GM21528 (cell line): ENCODE measurements around the gene CTRL.
A peak's percentile ranks its signal among the peaks of the same experiment; 100 is the strongest.
"Not testable (repeated sequence)": the region's sequence is repeated elsewhere in the genome, so short reads cannot be mapped to it uniquely, and the experiment has no call there.

Experiments used
- ATAC-seq: cut with Tn5 transposase; IDR thresholded peaks from one replicate; pipeline ENCODE4 v1.9.1; 2021; ENCODE audit warnings: mild to moderate bottlenecking, moderate library complexity; ENCODE audit not compliant: unreplicated experiment, low FRiP score

The CTRL gene

GRCh38 chr16:67931712-67932461 is at the start of gene CTRL:
Gene CTRL, minus strand, starts transcription at chr16:67931862. Its CDS starts 10 bp downstream, at chr16:67931852.
- no peak for ATAC-seq

- ATAC-seq: no peak
Observed at GRCh38 chr16:67979955-67980678, 48.5 kb upstream of the CTRL start, which contains the start of gene DPEP3. Gene DPEP3, minus strand, starts transcription at chr16:67980499. Its CDS starts 119 bp downstream, at chr16:67980380.

DNA sequence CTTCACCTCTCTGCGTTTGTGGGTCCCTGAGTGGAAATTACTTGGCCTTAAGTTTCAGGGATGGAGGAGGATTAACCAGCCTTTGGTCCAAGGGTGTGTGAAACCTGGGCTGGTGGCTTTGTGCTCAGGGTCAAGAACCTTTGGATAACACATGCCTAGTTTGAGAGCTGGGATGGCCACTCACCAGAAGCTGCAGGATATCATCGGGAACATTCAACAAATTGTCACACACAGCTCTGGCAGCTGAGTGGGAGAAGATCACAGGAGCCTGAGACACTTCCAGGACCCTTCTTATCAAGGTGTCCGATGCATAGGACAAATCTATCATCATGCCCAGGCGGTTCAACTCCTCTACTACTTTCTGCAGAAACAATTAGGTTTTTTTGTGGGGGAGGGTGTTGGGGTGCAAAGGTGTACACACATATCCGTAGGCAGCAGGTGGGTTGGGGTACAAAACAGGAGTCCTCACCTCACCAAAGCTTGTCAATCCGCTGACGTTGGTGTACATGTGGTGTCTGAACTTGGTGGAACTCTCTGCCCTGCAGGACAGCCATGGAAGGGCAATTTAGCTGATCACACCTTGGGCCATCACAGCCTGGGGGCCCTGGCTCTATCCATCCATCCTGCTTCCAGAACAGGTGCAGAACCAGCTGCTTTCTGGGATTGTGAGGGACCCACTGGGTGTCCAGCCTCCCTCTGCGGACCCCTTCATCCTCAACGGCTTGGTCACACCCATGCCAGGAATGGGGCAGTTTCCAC is 46.0 kb upstream of the CTRL start:
- no peak for ATAC-seq

DNA sequence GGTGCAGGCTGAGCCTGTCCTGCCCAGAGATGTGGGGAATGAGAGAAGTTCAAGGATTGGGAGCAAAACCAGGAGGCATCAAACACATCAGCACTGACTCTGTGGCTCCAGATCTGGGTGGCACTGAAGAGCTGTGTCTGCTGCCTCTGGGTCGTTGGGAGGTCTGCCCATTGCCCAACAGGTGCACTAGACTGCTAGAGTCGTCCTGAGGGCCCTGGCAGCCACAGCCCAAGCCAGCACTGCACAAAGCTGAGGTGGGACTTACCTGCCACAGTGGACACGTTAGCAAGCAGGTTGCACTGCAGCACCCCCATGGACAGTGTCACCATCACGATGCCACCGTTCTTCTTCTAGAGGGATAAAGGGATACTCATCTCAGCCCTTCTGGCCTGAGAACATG is 45.3 kb upstream of the CTRL start:
- ATAC-seq: no peak

DNA sequence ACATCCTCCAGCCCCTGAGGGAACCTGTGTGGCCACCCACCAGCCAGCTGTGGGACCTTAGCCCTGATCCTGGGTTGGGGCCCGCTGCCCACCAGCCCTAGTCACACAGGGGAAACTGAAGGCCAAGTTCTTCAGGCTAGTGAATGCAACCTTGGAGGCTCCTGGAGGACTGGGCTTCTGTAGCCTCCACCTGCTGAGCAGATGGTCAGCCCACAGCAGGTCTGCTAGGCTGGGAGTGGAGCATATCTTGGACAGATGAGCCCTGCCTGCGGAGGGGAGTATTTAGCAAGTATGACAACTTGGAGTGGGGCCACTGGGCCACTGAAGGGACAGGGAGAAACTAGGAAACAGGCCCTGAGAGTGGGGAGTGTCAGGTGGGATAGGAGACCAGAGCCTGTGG is 44.5 kb upstream of the CTRL start:
- ATAC-seq: no peak

DNA sequence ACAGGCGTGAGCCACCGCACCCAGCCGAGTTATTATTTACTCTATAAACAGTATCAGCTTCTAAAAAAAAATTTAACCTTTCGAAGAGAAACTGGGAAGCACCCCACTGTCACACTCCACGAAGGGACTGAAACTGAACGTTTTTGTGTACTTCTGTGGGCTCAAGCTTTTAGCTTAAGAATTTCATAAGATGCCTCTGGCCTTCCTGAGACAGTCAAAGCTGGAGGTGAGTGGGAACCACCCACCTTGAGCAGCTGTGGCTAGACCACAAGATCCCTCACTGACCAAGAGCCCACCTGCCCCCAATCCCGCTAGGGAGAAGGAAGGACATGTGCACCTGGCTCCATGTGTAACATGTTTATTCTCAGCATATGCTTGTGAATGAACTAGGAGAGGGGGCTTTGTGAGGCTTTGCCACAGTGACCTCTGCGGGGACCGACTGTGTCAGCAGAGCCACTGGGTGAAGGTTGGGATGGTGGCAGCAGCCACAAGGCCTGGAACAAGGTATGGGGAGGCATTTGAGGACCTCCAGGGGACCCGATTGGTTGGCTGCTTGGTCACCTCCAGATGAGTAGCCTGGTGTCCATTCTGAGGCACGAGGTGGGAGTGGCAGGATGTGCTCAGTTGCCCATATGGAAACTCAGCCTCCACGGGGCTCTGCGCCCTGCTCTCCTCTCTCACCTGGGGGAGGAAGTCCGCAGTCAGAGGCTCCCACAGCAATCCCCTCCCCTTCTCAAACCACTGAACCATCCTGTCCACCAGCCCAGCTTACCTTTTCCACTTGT is 43.9 kb upstream of the CTRL start:
- ATAC-seq: no peak

DNA sequence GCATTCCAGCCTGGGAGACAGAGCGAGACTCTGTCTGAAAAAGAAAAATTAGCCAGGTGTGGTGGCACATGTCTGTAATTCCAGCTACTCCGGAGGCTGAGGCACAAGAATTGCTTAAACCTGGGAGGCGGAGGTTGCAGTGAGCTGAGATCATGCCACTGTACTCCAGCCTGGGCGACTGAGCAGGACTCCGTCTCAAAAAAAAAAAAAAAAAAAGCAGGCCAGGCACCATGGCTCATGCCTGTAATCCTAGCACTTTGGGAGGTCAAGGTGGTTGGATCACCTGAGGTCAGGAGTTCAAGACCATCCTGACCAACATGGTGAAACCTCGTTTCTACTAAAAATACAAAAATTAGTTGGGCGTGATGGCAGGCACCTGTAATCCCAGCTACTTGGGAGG is 40.6 kb upstream of the CTRL start:
- ATAC-seq: not testable (repeated sequence)

DNA sequence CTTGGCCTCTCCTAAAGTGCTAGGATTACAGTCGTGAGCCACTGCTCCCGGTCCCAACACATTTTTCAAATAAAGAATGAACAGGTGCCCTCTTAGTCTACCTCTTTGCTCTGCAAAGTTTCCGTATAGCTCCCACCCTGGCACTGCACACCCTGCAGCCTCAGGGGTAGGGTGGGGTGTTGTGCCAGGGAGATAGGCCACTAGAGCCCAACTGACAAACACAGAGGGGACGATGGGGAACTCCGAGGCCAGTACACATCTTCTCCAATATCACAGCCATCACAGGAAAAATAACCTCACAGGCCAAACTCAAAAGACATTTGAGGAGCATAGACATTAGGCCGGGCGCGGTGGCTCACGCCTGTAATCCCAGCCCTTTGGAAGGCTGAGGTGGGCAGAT is 39.4 kb upstream of the CTRL start:
- no peak for ATAC-seq

DNA sequence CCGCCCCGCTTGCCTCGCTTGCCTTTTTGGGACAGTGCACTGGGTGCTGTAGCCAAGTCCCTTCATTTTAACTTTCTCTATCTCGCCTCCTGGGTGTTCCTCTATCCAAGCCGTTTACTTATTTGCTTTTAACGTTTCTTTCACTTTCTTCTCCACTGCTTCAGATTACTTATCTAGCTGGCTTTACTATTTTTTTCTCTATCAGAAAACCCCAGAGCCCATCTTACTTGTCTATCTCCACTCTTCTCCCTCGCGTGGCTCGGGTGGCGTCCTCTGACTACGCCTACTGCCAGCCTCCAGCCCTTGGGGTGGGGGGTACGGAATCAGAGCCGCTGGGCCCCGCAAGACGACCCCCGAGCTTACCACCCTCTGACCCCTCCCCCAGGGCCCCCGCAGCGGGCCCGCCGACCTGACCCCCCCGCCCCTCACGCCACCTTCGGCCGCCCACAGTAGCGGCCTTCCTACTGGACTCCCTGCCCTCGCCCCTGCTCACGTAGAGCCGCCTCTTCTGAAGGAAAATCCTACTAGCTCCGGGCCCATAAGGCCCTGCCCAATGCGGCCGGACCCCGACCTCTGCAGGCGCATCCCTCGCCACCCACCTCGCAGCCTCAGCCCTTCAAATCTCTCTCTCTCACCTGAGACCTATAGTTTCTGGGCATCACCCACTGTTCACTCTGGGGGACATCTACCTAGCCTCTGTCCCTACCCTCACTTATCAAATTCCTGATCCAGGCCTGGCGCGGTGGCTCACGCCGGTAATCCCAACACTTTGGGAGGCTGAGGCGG is 37.8 kb upstream of the CTRL start:
- ATAC-seq: peak; percentile 14

GRCh38 chr16:67968400-67969253 is 37.0 kb upstream of the CTRL start, which contains the start of gene SLC12A4:
Gene SLC12A4, minus strand, starts transcription at chr16:67968637. Its CDS starts 84 bp downstream, at chr16:67968553.
- ATAC-seq: peak; percentile 80

DNA sequence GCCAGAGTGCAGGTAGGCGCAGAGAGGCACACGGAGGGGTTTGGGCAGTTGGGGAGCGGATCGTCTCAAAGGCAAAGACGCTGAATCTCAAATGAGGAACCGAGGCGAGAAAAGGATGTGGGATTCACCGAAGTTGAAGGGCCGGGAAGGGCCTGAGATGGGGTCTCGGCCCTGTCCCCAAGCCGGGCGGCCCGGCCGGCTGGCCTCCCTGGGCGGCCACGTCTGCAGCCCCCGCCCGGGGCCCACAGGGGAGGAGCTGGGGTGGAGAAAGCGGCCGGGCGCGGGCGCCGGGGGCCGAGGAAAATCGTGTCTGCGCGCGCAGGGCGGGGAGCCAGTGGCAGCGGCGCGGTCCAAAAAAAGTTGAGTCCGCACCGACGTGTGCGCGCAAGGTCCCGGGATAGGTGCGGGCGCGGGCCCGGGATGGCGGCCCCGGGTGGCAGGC is 36.3 kb upstream of the CTRL start:
- peak; percentile 34 for ATAC-seq

- no peak for ATAC-seq
Observed at GRCh38 chr16:67967183-67967957, 35.7 kb upstream of the CTRL start.

DNA sequence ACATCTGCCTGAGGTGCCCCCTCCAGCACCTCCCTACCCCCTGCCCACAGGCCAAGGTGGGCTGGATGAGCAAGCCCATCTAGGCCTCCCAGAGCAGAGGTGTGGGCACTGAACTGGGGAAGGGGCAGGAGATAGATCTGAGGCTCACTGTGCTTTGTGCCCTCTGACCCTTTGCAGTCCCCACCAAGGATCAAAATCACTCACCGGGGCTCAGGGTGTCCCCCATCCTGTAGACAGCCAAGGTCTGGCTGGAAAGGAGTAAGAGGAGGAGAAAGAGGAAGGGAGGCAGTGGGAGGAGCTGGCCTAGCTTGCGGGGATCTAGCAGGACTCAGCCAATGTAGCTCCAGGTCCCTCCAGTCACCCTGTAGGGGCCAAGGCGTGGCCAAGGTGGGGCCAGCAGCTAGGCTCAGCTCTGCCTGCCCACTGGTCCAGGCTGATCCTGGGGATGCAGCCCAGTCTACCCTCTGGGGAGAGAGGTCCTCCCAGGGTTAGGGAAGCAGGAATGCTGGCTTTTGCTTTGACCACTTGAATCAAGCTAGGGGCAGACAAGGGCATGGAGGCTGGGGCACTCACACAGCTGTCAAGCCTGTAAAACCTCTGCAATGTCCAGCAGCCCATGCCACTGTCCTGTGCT is 35.0 kb upstream of the CTRL start:
- no peak for ATAC-seq

- no peak for ATAC-seq
Observed at GRCh38 chr16:67965668-67966548, 34.2 kb upstream of the CTRL start.

DNA sequence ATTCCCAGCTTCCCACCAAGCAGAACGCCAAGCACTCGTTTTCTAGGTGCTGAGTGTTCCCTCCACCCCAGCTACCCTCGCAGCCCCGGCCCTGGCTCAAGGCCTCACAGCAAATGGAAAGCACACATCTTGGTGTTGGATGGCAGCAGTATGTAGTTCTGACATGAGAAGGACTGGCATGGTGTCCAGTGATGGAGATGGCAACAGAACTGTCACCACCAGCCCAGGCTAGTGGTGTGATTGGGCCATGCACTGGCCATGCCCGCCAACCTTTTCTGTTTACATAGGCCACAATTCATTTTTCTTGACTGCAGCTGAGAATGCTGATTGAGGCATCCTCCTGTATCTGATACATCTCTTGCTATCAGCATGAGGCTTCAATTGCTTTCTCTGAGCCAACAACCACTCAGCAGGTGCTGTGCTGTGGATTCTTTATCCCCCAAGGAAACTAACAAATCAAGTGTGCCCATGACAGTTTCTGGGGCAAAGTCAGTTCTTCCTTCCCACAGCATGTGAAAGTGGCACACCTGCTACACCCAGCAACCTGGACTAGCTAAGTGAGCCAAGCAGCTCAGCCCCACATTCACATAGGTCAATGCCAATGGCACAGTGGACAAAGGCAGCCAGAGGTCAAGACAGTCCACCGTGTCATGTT is 32.9 kb upstream of the CTRL start:
- no peak for ATAC-seq
